Spleen (tissue), 11 donors: Measurements from ENCODE around the gene SLC29A1. TPM values are rescaled to one million over a fixed set of nuclear protein-coding genes. Genes with fewer than 3 reads are reported as not detected.

Experiments
- DNase-seq: peaks from one replicate; pipeline ENCODE4 v3.0.0-alpha.2; 2020
- H3K27ac ChIP-seq, 8 donors: fragments of 200-600 bp; sonication (generic) in 7 of 8; 1 replicate in 4 of 8; 2 replicates in 4 of 8; pipeline versions ENCODE4 v1.5.0 to v1.8.0; 2016 to 2021; ENCODE audit warnings: inconsistent platforms in 4 of 8, mild to moderate bottlenecking in 4 of 8, moderate library complexity in 1 of 8
- H3K27me3 ChIP-seq, 7 donors: fragments of 200-600 bp; sonication (generic) in 6 of 7; replicated peaks in 1 of 7; 1 replicate in 4 of 7; 2 replicates in 3 of 7; pipeline versions ENCODE4 v1.5.0 to v1.8.0; 2016 to 2021; ENCODE audit warnings: inconsistent platforms in 3 of 7, mild to moderate bottlenecking in 1 of 7
- H3K36me3 ChIP-seq, 6 donors: fragments of 200-600 bp; sonication (generic) in 5 of 6; 1 replicate in 4 of 6; 2 replicates in 2 of 6; pipeline versions ENCODE4 v1.5.0 to v1.8.0; 2016 to 2021; ENCODE audit warnings: inconsistent platforms in 2 of 6
- H3K4me1 ChIP-seq, 6 donors: fragments of 200-600 bp; sonication (generic) in 5 of 6; 1 replicate in 3 of 6; 2 replicates in 3 of 6; pipeline versions ENCODE4 v1.5.0 to v1.8.0; 2016 to 2021; ENCODE audit warnings: inconsistent platforms in 3 of 6
- H3K4me3 ChIP-seq, 8 donors: fragments of 200-600 bp; sonication (generic) in 7 of 8; 1 replicate in 4 of 8; 2 replicates in 4 of 8; pipeline versions ENCODE4 v1.5.0 to v1.8.0; 2016 to 2021; ENCODE audit warnings: inconsistent platforms in 4 of 8, mild to moderate bottlenecking in 4 of 8, moderate library complexity in 2 of 8
- H3K9me3 ChIP-seq, 8 donors: fragments of 200-600 bp; sonication (generic) in 7 of 8; 1 replicate in 4 of 8; 2 replicates in 4 of 8; pipeline versions ENCODE4 v1.5.0 to v1.8.0; 2016 to 2021; ENCODE audit warnings: inconsistent platforms in 4 of 8
- POLR2A ChIP-seq, 3 donors: fragments of 450-650 bp; IDR thresholded peaks; one replicate each; pipeline ENCODE4 v1.5.1; 2017; ENCODE audit warnings: antibody characterized with exemption in 3 of 3, mild to moderate bottlenecking in 1 of 3
- POLR2AphosphoS5 ChIP-seq, 3 donors: sonication (generic); formaldehyde crosslinking; IDR thresholded peaks; one replicate each; pipeline ENCODE4 v1.5.1; 2017; ENCODE audit warnings: antibody characterized with exemption in 3 of 3
- WGBS, 5 donors: extraction: QIAGEN DNeasy Blood & Tissue Kit in 3 of 5; methylation state at CpG; one replicate each; pipeline versions ENCODE4 v1.1.5 to v1.1.7; 2013 to 2018; 5-methylcytosine and 5-hydroxymethylcytosine counted together
- intact Hi-C: fragments of 100-400 bp; cut with DNase I; formaldehyde crosslinking; loops from one replicate; pipeline ENCODE4 v1.15.0; 2023; ENCODE audit warnings: low total_unique reads
- polyA plus RNA-seq, 3 donors: library from polyadenylated mRNA; stranded (reverse); fragments of 200-250 nt; gene quantifications; one replicate each; pipeline ENCODE4 v1.2.1, GENCODE V29; 2013
- total RNA-seq, 7 donors: library from RNA; depleted of rRNA in 3 of 7; stranded (reverse); fragments of >200 nt in 3 of 7; fragmentation: NEBNext Ultra II Directional in 4 of 7; extraction: Animal tissue kit (Norgen Biotek cat#: 25700) in 4 of 7; gene quantifications; one replicate each; pipeline versions ENCODE4 v1.1.0 to v1.2.1, GENCODE V29; 2016 to 2021
- TF ChIP-seq, protein P1 (sequence below), 11 experiments: fragments of 200-600 bp in 7 of 11; fragments of 450-650 bp in 4 of 11; sonication (generic) in 4 of 11; IDR thresholded peaks in 8 of 11; conservative IDR thresholded peaks in 3 of 11; 1 replicate in 7 of 11; 2 replicates in 4 of 11; pipeline versions ENCODE4 v1.4.0 to v1.8.0; 2016 to 2021; ENCODE audit warnings: antibody characterized with exemption in 11 of 11, inconsistent platforms in 4 of 11, mild to moderate bottlenecking in 1 of 11
- donor health status: healthy with polysubstance abuse.
- donor health status: DM: no; HTN: no; CAD: no; lungs with moderate emphysema.
- donor health status: DM: no; HTN: no; CAD: no.
- donor health status: Bipolar disorder and iron deficiency.
- donor health status: healthy.
- donor health status: DM: no; HTN: no; CAD: no.
- donor health status: DM: yes; HTN: yes; CAD: no.

SLC29A1 gene
- total and polyA plus RNA-seq, 10 donors = 8.5 to 49.4 (median 30.4) TPM

GRCh38 chr6:44271406-44271723 lies 48.0 kb downstream of the SLC29A1 start:
- H3K4me1 ChIP-seq = peaks cover 0 to 55% (median 31%) of the 10 kb centered on the region in 6 donors
- no peak overlapping the region for H3K27ac ChIP-seq
- H3K36me3 ChIP-seq = no peaks in the 10 kb centered on the region
- H3K4me3 ChIP-seq = peak overlapping the region in 1 of 8 donors; percentile 68
- DNase-seq = peak; percentile 51
- intact Hi-C loops = no loop called here
- TF ChIP-seq POLR2AphosphoS5 (IDR thresholded peaks at IDR 0.05) = no peak
- H3K27me3 ChIP-seq = peaks cover 0 to 83% (median 51%) of the 10 kb centered on the region in 7 donors
- 78 to 87% (median 85%) methylated on average over 6 of the region's 6 CpGs for WGBS, 5 donors
- no peaks in the 10 kb centered on the region for H3K9me3 ChIP-seq

- Histone ChIP-seq H3K4me3 (no peak overlapping the region), H3K4me1 (peaks cover 0 to 53% (median 28%) of the 10 kb centered on the region in 6 donors), H3K9me3 (no peaks in the 10 kb centered on the region), H3K27ac (no peak overlapping the region), H3K36me3 (no peaks in the 10 kb centered on the region), H3K27me3 (peaks cover 0 to 89% (median 57%) of the 10 kb centered on the region in 7 donors)
- TF ChIP-seq POLR2A (IDR thresholded peaks at IDR 0.05) (no peak), POLR2AphosphoS5 (IDR thresholded peaks at IDR 0.05) (no peak)
- TF ChIP-seq, protein P1, sequence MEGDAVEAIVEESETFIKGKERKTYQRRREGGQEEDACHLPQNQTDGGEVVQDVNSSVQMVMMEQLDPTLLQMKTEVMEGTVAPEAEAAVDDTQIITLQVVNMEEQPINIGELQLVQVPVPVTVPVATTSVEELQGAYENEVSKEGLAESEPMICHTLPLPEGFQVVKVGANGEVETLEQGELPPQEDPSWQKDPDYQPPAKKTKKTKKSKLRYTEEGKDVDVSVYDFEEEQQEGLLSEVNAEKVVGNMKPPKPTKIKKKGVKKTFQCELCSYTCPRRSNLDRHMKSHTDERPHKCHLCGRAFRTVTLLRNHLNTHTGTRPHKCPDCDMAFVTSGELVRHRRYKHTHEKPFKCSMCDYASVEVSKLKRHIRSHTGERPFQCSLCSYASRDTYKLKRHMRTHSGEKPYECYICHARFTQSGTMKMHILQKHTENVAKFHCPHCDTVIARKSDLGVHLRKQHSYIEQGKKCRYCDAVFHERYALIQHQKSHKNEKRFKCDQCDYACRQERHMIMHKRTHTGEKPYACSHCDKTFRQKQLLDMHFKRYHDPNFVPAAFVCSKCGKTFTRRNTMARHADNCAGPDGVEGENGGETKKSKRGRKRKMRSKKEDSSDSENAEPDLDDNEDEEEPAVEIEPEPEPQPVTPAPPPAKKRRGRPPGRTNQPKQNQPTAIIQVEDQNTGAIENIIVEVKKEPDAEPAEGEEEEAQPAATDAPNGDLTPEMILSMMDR (IDR thresholded peaks at IDR 0.05 in 8 of 11, conservative IDR thresholded peaks at IDR 0.05 in 3 of 11) = no peak
- intact Hi-C loops = no loop called here
- 63 to 78% (median 68%) methylated on average over 3 of the region's 3 CpGs for WGBS, 5 donors
- DNase-seq = peak; percentile 17
Observed at GRCh38 chr6:44271914-44272313, 48.5 kb downstream of the SLC29A1 start.

- Histone ChIP-seq H3K36me3 (no peaks in the 10 kb centered on the region), H3K27ac (no peak overlapping the region), H3K4me3 (no peak overlapping the region), H3K27me3 (peaks cover 0 to 95% (median 63%) of the 10 kb centered on the region in 7 donors), H3K9me3 (no peaks in the 10 kb centered on the region), H3K4me1 (peaks cover 0 to 47% (median 27%) of the 10 kb centered on the region in 6 donors)
- DNase-seq = peak; percentile 17
- intact Hi-C loops = no loop called here
- no peak for TF ChIP-seq POLR2A (IDR thresholded peaks at IDR 0.05)
- TF ChIP-seq, protein P1 (IDR thresholded peaks at IDR 0.05 in 8 of 11, conservative IDR thresholded peaks at IDR 0.05 in 3 of 11) = no peak
- TF ChIP-seq POLR2AphosphoS5 (IDR thresholded peaks at IDR 0.05) = no peak
- 81 to 93% (median 84%) methylated on average over 3 of the region's 3 CpGs for WGBS, 5 donors
Observed at GRCh38 chr6:44272529-44272928, 49.1 kb downstream of the SLC29A1 start.

- 86 to 95% (median 90%) methylated on average over 15 to 23 of the region's 23 CpGs for WGBS, 5 donors
- Histone ChIP-seq H3K27me3 (peaks cover 0 to 100% (median 65%) of the 10 kb centered on the region in 7 donors), H3K27ac (no peak overlapping the region), H3K4me3 (no peak overlapping the region), H3K4me1 (peaks cover 0 to 42% (median 25%) of the 10 kb centered on the region in 6 donors), H3K36me3 (no peaks in the 10 kb centered on the region), H3K9me3 (no peaks in the 10 kb centered on the region)
- TF ChIP-seq POLR2A (IDR thresholded peaks at IDR 0.05) (no peak), POLR2AphosphoS5 (IDR thresholded peaks at IDR 0.05) (no peak)
- TF ChIP-seq, protein P1 (IDR thresholded peaks at IDR 0.05 in 8 of 11, conservative IDR thresholded peaks at IDR 0.05 in 3 of 11) = no peak
- DNase-seq = peak; percentile 56
- intact Hi-C loops = no loop called here
Observed at GRCh38 chr6:44272999-44273566, 49.7 kb downstream of the SLC29A1 start.
